Measurements from ENCODE around the gene CT47C1.

GRCh38 chrX:119062750-119063374 lies 9.9 kb upstream of the CT47C1 start:
- TF ChIP-seq CTCF (conservative IDR thresholded peaks at IDR 0.05; ENCODE audit: low read length) (no peak), EZH2phosphoT487 (IDR thresholded peaks at IDR 0.05; ENCODE audit: borderline replicate concordance, low read depth, low read length) (no peak)

Measured in OCI-LY7 (cell line).